Prostate gland (tissue), 2 donors: Measurements from ENCODE around the gene SOHLH2.

Source experiments
- POLR2A ChIP-seq: fragments of 450-650 bp; IDR thresholded peaks from one replicate; pipeline ENCODE4 v1.6.1; 2016; ENCODE audit warnings: antibody characterized with exemption, mild to moderate bottlenecking
- TF ChIP-seq, protein P1 (sequence below), 4 experiments: fragments of 200-600 bp in 2 of 4; fragments of 450-650 bp in 2 of 4; sonication (generic) in 2 of 4; IDR thresholded peaks; 1 replicate in 3 of 4; 2 replicates in 1 of 4; pipeline ENCODE4 v1.5.1; 2016 to 2019; ENCODE audit warnings: antibody characterized with exemption in 4 of 4, mild to moderate bottlenecking in 2 of 4, moderate library complexity in 2 of 4

DNA sequence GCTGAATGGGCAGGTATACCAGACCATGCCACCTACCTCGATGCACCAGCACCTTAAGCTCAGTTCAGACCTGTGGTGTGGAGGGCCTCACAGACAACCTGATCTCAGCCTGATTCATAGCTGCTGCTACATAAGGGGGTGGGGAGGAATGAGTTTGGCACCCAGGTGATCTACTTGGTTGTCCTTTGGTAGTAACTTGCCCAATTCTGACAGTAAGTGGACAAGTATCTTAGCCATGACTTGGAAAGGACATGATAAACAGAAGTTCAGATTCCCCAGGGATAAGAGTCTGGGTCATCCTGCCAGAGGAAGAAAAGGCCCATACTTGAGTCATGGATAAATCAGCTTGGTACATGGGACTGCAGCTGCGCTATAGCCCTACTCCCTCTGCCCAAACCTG is 28.4 kb upstream of the SOHLH2 start:
- TF ChIP-seq, protein P1, sequence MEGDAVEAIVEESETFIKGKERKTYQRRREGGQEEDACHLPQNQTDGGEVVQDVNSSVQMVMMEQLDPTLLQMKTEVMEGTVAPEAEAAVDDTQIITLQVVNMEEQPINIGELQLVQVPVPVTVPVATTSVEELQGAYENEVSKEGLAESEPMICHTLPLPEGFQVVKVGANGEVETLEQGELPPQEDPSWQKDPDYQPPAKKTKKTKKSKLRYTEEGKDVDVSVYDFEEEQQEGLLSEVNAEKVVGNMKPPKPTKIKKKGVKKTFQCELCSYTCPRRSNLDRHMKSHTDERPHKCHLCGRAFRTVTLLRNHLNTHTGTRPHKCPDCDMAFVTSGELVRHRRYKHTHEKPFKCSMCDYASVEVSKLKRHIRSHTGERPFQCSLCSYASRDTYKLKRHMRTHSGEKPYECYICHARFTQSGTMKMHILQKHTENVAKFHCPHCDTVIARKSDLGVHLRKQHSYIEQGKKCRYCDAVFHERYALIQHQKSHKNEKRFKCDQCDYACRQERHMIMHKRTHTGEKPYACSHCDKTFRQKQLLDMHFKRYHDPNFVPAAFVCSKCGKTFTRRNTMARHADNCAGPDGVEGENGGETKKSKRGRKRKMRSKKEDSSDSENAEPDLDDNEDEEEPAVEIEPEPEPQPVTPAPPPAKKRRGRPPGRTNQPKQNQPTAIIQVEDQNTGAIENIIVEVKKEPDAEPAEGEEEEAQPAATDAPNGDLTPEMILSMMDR (IDR thresholded peaks at IDR 0.05), result no peak
- no peak for TF ChIP-seq POLR2A
